Transverse colon (tissue), 4 donors: ENCODE results near the gene SBF2.

Source experiments
- CTCF ChIP-seq, 5 experiments: fragments of 200-600 bp in 3 of 5; fragments of 450-650 bp in 2 of 5; sonication (generic) in 3 of 5; IDR thresholded peaks; 1 replicate in 2 of 5; 2 replicates in 3 of 5; pipeline ENCODE4 v1.5.1; 2016 to 2017; ENCODE audit warnings: antibody characterized with exemption in 5 of 5, inconsistent platforms in 3 of 5, mild to moderate bottlenecking in 2 of 5, moderate library complexity in 1 of 5
- POLR2A ChIP-seq: fragments of 450-650 bp; IDR thresholded peaks from one replicate; pipeline ENCODE4 v1.6.1; 2016; ENCODE audit warnings: antibody characterized with exemption, mild to moderate bottlenecking, moderate library complexity
- POLR2AphosphoS5 ChIP-seq, 3 donors: sonication (generic); formaldehyde crosslinking; IDR thresholded peaks; one replicate each; pipeline ENCODE4 v1.6.1; 2016; ENCODE audit warnings: antibody characterized with exemption in 3 of 3

GRCh38 chr11:10048350-10048749 is 245.7 kb downstream of the SBF2 start:
- no peak for TF ChIP-seq CTCF (IDR thresholded peaks at IDR 0.05)
- TF ChIP-seq POLR2AphosphoS5 (IDR thresholded peaks at IDR 0.05): no peak
- TF ChIP-seq POLR2A: no peak
